Activated B cell treated with CpG ODN at 0.5 μM for 24 hours (primary cell): ENCODE measurements around the gene SERPINB8. TPM values are rescaled to one million over a fixed set of nuclear protein-coding genes. Genes with fewer than 3 reads are reported as not detected.

Source experiments
- ATAC-seq: fragments of 200-7000 bp; cut with Tn5 transposase; one replicate; pipeline ENCODE4 v1.10.0; 2021; ENCODE audit warnings: low read depth, mild to moderate bottlenecking, moderate library complexity
- CTCF ChIA-PET: fragments of 350-600 bp; sonication (Branson Sonifier 250); formaldehyde crosslinking; loops from one replicate; lab custom pipeline; 2021; ENCODE audit warnings: antibody characterized with exemption; lab: Charles Lee
- POLR2A ChIA-PET: fragments of 350-600 bp; sonication (Branson Sonifier 250); formaldehyde crosslinking; loops from one replicate; lab custom pipeline; 2021; ENCODE audit warnings: antibody characterized with exemption; lab: Charles Lee
- DNase-seq: peaks from one replicate; pipeline ENCODE4 v3.0.0; 2022
- H3K27ac Mint-ChIP-seq: one replicate; pipeline ENCODE4 v1.8.0; 2020; ENCODE audit warnings: mixed read lengths
- H3K27me3 Mint-ChIP-seq: one replicate; pipeline ENCODE4 v1.8.0; 2021; ENCODE audit warnings: mixed read lengths
- H3K36me3 Mint-ChIP-seq: one replicate; pipeline ENCODE4 v1.8.0; 2021; ENCODE audit warnings: low read depth, mixed read lengths
- H3K4me1 Mint-ChIP-seq: one replicate; pipeline ENCODE4 v1.8.0; 2021; ENCODE audit warnings: mixed read lengths
- H3K4me3 Mint-ChIP-seq: one replicate; pipeline ENCODE4 v1.8.0; 2020; ENCODE audit warnings: mild to moderate bottlenecking, mixed read lengths
- H3K9me3 Mint-ChIP-seq: one replicate; pipeline ENCODE4 v1.8.0; 2020; ENCODE audit warnings: mixed read lengths
- CTCF ChIP-seq: fragments of 200-600 bp; IDR thresholded peaks from one replicate; pipeline ENCODE4 v1.8.0; 2022; ENCODE audit warnings: antibody characterized with exemption, mild to moderate bottlenecking
- intact Hi-C: fragments of 100-400 bp; cut with micrococcal nuclease; formaldehyde crosslinking; loops from one replicate; pipeline ENCODE4 v1.15.1; 2024
- total RNA-seq: library from RNA; stranded (reverse); gene quantifications from 2 replicates; pipeline ENCODE4 v1.2.3, GENCODE V29; 2022

Gene SERPINB8
- total RNA-seq, 1 donor from 2014 or later: 29.5 TPM

GRCh38 chr18:64009305-64009704, 39.4 kb downstream of the SERPINB8 start:
- Mint-ChIP-seq H3K27me3 (no peaks in the 10 kb centered on the region), H3K27ac (no peak overlapping the region), H3K36me3 (peaks cover 3% of the 10 kb centered on the region), H3K9me3 (no peaks in the 10 kb centered on the region), H3K4me3 (no peak overlapping the region), H3K4me1 (no peaks in the 10 kb centered on the region)
- POLR2A ChIA-PET: no interaction called here
- CTCF ChIA-PET: no interaction called here
- ATAC-seq (no peak), DNase-seq (no peak)
- TF ChIP-seq CTCF: no peak
- intact Hi-C loops: no loop called here

GRCh38 chr18:64011513-64011912, 41.6 kb downstream of the SERPINB8 start:
- Mint-ChIP-seq H3K36me3 (no peaks in the 10 kb centered on the region), H3K4me1 (no peaks in the 10 kb centered on the region), H3K4me3 (no peak overlapping the region), H3K27ac (no peak overlapping the region), H3K9me3 (no peaks in the 10 kb centered on the region), H3K27me3 (no peaks in the 10 kb centered on the region)
- CTCF ChIA-PET: no interaction called here
- DNase-seq (no peak), ATAC-seq (no peak)
- POLR2A ChIA-PET: no interaction called here
- no peak for TF ChIP-seq CTCF
- intact Hi-C loops: no loop called here

- H3K9me3 Mint-ChIP-seq: no peaks in the 10 kb centered on the region
- DNase-seq (no peak), ATAC-seq (no peak)
- H3K4me1 Mint-ChIP-seq: no peaks in the 10 kb centered on the region
- ChIA-PET CTCF (interaction anchor here (1.2 kb wide), 1 partner anchor 16 kb away, joined by 3 read pairs; no protein-coding TSS in a partner anchor), POLR2A (no interaction called here)
- H3K4me3 Mint-ChIP-seq: no peak overlapping the region
- no peak for TF ChIP-seq CTCF
- no peaks in the 10 kb centered on the region for H3K27me3 Mint-ChIP-seq
- no peak overlapping the region for H3K27ac Mint-ChIP-seq
- intact Hi-C loops: no loop called here
- H3K36me3 Mint-ChIP-seq: no peaks in the 10 kb centered on the region
Observed at GRCh38 chr18:64017870-64018269, 48.0 kb downstream of the SERPINB8 start.

GRCh38 chr18:64019922-64020756, 50.3 kb downstream of the SERPINB8 start:
- intact Hi-C loops: no loop called here
- no peak for TF ChIP-seq CTCF
- Mint-ChIP-seq H3K27ac (no peak overlapping the region), H3K4me1 (no peaks in the 10 kb centered on the region), H3K4me3 (no peak overlapping the region), H3K27me3 (no peaks in the 10 kb centered on the region), H3K36me3 (no peaks in the 10 kb centered on the region), H3K9me3 (no peaks in the 10 kb centered on the region)
- DNase-seq (no peak), ATAC-seq (no peak)
- POLR2A ChIA-PET: no interaction called here
- CTCF ChIA-PET: interaction anchor here (0.7 kb wide), 1 partner anchor 389 kb away, joined by 3 read pairs; no protein-coding TSS in a partner anchor

- ChIA-PET POLR2A (no interaction called here), CTCF (no interaction called here)
- Mint-ChIP-seq H3K36me3 (no peaks in the 10 kb centered on the region), H3K27me3 (no peaks in the 10 kb centered on the region), H3K4me1 (peaks cover 9% of the 10 kb centered on the region), H3K4me3 (no peak overlapping the region), H3K27ac (no peak overlapping the region), H3K9me3 (no peaks in the 10 kb centered on the region)
- no peak for DNase-seq
- no peak for ATAC-seq
- intact Hi-C loops: no loop called here
- TF ChIP-seq CTCF: no peak
Observed at GRCh38 chr18:64026350-64026749, 56.5 kb downstream of the SERPINB8 start.
